CD4-positive, alpha-beta T cell treated with Interleukin-15 for 4 hours (primary cell): Measurements from ENCODE around the gene TP53RK.

Experiments used
- DNase-seq: peaks from one replicate; pipeline ENCODE4 v3.0.0-alpha.2; 2020; ENCODE audit warnings: low spot score

TP53RK gene

DNA sequence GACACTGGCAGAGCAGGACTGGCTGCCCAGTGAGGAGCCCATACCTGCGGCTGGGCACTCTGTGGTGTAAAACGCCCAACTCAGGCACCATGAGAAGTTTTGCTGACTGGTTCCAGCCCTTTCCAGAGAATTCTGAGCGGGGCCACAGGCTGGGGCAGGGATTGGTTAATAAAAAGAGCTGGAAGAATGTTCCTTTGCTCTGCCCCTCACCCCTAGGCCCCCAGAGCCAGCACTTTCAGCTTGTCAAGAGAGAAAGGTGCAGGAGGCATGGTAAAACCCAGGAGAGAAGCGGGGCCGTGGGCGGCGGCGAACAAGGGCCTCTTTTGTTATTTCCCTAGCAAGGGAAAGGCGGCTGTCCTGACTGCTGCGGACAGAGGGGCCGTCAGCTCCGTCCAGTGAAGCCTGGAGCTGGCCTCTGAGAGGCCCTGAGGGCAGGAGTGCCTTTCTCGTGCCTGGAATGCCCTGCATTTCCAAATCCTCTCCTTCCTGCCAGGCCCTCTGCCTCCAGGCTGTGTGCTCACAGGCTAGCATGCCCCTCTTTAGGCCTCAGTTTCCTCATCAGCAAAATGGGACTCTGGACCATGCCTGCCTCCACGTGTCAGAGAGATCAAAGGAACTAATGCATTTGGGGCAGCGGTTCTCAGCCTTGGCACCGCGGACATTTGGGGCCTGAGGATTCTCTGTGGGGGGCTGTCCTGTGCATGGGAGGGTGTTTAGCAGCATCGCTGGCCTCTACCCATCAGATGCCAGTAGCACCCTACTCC is 50.9 kb downstream of the TP53RK start:
- DNase-seq: no peak

DNA sequence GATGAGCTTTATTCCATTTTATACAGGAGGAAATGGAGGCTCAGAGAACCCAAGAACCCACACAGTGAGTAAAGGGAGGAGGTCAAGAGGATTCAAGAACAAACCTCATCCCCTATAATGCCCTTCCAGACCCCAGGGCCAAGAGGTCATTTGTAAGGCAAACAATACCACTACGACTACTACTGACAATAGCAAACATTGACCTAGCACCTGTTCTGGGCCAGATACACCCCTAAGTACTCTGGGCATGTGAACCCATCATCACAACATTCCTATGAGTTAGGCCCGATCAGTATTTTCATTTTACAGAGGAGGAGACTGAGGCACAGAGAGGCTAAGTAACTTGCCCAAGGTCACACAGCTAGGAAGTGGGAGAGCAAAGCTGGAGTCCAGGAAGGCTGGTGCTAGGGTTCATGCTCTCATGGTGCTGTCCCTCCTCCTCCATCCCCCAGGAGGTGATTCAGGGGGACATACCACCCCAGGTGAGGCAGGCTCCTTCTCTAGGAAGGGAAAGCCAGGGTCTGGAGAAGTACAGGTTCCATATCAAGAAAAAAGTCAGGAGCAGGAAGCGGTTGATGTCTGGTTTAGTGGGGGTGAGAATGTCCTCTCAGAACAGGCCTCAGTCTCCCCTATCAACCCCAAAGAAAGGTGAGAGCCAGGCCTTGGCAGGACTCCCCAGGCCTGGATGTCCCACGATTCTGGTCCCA is 51.7 kb downstream of the TP53RK start:
- no peak for DNase-seq

DNA sequence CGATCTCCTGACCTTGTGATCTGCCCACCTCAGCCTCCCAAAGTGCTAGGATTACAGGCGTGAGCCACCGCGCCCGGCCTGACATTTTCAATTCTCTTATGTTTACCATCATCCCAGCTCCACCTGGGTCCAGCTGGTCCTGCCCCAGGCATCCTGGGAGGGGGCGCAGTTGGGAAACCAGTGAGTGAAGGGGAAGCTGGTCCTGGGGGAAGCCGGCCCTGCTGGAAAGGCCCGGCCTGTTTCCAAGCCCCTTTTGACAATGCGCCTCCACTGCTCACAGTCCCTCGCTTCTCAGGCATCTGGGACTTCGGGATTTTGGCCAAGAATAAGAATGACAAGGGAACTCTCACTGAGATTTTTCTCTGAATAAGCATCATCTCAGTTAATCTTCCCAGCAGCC is 52.2 kb downstream of the TP53RK start:
- DNase-seq: no peak

DNA sequence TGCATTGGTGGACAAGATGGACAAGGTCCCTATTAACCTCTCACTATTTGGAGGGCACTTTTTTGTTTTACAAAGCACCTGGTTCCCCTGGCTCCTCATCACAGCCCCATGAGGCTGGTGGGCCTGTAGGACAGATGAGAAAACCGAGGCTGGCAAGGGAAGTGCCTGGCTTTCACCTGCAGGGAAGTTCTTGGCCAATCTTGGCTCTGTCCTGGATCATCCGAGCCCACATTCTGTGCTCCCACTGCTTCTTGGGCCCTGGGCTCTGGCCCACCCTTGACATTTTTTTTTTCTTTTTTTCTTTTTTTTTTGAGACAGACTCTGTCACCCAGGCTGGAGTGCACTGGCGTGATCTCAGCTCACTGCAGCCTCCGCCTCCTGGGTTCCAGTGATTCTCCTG is 52.7 kb downstream of the TP53RK start:
- no peak for DNase-seq

DNA sequence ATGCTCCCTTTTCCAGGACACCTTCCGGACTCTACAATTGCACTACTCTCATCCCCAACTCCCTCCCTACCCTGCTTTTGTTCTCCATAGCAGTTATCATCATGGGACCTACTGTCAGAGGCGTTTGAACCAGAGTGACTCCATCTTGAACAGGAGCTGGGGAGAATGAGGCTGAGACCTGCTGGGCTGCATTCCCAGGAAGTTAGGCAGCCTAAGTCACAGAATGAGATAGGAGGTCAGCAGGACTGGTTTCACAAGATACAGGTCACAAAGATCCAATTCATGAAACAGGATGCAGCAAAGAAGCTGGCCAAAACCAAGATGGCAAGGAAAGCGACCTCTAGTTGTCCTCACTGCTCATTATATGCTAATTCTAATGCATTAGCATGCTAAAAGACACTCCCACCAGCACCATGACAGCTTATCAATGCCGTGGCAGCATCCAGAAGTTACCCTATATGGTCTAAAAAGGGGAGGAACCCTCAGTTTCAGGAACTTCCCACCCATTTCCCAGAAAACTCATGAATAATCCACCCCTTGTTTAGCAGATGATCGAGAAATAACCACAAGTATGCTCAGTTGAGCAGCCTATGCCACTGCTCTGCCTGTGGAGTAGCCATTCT is 53.6 kb downstream of the TP53RK start:
- no peak for DNase-seq

DNA sequence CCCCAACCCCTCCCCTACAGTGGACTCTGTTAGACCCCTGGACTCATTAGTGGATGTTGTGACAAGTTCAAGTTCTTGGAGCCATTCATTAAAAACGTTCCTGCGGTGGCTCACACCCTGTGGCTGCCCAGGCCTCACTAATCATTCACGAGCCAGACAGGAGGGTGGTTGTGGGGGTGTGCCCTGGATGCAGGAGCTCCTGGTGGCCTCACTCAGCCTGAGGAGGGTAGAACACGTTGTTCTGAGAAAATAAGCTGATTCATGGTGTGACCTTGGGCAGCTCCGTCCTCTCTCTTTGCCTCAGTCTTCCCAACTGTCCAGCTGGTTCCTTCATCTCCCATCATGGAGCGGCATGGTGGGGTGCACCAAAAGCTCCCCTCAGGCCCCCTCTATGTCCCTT is 54.7 kb downstream of the TP53RK start:
- DNase-seq: no peak
